ENCODE measurements around the gene BEAN1.

BEAN1 gene

DNA sequence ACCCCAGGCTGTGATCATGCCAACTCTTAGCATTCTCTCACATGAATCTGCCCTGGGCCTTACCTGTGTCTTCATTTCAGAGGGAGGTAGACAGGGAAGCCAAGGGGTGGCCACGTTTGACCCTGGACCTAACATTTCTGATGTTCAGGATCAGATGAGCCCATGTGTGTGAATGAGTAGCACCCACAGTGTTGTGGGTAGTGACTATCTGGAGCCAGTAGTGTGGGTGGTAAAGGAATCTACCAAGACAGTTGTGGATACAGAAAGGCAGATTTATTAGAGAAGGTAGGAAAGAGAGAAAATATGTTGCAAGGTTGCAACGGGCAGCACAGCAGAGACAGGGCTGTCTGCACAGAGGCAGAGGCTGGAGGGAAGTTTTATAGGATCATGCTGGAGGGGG lies 62.3 kb downstream of the BEAN1 start:
- Histone ChIP-seq H3K4me3 (replicated peaks; ENCODE audit: insufficient read depth, low read length) (no peak overlapping the region), H3K27me3 (ENCODE audit: insufficient read depth, poor library complexity, severe bottlenecking) (no peaks in the 10 kb centered on the region), H3K27ac (replicated peaks) (no peak overlapping the region)
- TF ChIP-seq GABPA (IDR thresholded peaks at IDR 0.05; ENCODE audit: low read depth), result no peak
- TF ChIP-seq, protein P1, sequence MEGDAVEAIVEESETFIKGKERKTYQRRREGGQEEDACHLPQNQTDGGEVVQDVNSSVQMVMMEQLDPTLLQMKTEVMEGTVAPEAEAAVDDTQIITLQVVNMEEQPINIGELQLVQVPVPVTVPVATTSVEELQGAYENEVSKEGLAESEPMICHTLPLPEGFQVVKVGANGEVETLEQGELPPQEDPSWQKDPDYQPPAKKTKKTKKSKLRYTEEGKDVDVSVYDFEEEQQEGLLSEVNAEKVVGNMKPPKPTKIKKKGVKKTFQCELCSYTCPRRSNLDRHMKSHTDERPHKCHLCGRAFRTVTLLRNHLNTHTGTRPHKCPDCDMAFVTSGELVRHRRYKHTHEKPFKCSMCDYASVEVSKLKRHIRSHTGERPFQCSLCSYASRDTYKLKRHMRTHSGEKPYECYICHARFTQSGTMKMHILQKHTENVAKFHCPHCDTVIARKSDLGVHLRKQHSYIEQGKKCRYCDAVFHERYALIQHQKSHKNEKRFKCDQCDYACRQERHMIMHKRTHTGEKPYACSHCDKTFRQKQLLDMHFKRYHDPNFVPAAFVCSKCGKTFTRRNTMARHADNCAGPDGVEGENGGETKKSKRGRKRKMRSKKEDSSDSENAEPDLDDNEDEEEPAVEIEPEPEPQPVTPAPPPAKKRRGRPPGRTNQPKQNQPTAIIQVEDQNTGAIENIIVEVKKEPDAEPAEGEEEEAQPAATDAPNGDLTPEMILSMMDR (IDR thresholded peaks at IDR 0.05; ENCODE audit: insufficient read depth, low read length), result no peak
- TF ChIP-seq, protein P2, sequence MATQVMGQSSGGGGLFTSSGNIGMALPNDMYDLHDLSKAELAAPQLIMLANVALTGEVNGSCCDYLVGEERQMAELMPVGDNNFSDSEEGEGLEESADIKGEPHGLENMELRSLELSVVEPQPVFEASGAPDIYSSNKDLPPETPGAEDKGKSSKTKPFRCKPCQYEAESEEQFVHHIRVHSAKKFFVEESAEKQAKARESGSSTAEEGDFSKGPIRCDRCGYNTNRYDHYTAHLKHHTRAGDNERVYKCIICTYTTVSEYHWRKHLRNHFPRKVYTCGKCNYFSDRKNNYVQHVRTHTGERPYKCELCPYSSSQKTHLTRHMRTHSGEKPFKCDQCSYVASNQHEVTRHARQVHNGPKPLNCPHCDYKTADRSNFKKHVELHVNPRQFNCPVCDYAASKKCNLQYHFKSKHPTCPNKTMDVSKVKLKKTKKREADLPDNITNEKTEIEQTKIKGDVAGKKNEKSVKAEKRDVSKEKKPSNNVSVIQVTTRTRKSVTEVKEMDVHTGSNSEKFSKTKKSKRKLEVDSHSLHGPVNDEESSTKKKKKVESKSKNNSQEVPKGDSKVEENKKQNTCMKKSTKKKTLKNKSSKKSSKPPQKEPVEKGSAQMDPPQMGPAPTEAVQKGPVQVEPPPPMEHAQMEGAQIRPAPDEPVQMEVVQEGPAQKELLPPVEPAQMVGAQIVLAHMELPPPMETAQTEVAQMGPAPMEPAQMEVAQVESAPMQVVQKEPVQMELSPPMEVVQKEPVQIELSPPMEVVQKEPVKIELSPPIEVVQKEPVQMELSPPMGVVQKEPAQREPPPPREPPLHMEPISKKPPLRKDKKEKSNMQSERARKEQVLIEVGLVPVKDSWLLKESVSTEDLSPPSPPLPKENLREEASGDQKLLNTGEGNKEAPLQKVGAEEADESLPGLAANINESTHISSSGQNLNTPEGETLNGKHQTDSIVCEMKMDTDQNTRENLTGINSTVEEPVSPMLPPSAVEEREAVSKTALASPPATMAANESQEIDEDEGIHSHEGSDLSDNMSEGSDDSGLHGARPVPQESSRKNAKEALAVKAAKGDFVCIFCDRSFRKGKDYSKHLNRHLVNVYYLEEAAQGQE (IDR thresholded peaks at IDR 0.05; ENCODE audit: insufficient replicate concordance, low read depth), result no peak
- DNase-seq (ENCODE audit: low read depth in 1 of 2, low spot score in 1 of 2), result no peak

GRCh38 chr16:66489818-66490217 lies 62.7 kb downstream of the BEAN1 start:
- Histone ChIP-seq H3K27ac (replicated peaks) (no peak overlapping the region), H3K4me3 (replicated peaks; ENCODE audit: insufficient read depth, low read length) (no peak overlapping the region), H3K27me3 (ENCODE audit: insufficient read depth, poor library complexity, severe bottlenecking) (no peaks in the 10 kb centered on the region)
- TF ChIP-seq POLR2AphosphoS5 (IDR thresholded peaks at IDR 0.05; ENCODE audit: low read depth), result no peak
- TF ChIP-seq, protein P2 (IDR thresholded peaks at IDR 0.05; ENCODE audit: insufficient replicate concordance, low read depth), result no peak
- TF ChIP-seq GABPA (IDR thresholded peaks at IDR 0.05; ENCODE audit: low read depth), result no peak
- TF ChIP-seq, protein P1 (IDR thresholded peaks at IDR 0.05; ENCODE audit: insufficient read depth, low read length), result no peak
- TF ChIP-seq SPI1 (IDR thresholded peaks at IDR 0.05; ENCODE audit: borderline replicate concordance, low read depth), result no peak
- DNase-seq (ENCODE audit: low read depth in 1 of 2, low spot score in 1 of 2), result no peak

GRCh38 chr16:66490774-66491715 lies 64.0 kb downstream of the BEAN1 start:
- H3K27ac ChIP-seq (replicated peaks), result no peak overlapping the region
- no peak overlapping the region for H3K4me3 ChIP-seq (replicated peaks; ENCODE audit: insufficient read depth, low read length)
- TF ChIP-seq GABPA (IDR thresholded peaks at IDR 0.05; ENCODE audit: low read depth) (no peak), SPI1 (IDR thresholded peaks at IDR 0.05; ENCODE audit: borderline replicate concordance, low read depth) (no peak)
- TF ChIP-seq, protein P1 (IDR thresholded peaks at IDR 0.05; ENCODE audit: insufficient read depth, low read length), result no peak
- TF ChIP-seq, protein P2 (IDR thresholded peaks at IDR 0.05; ENCODE audit: insufficient replicate concordance, low read depth), result no peak
- DNase-seq (ENCODE audit: low read depth in 1 of 2, low spot score in 1 of 2), result no peak
- no peaks in the 10 kb centered on the region for H3K27me3 ChIP-seq (ENCODE audit: insufficient read depth, poor library complexity, severe bottlenecking)

Data from HL-60 (cell line).